DOHH2 (cell line): ENCODE results near the gene TPH2.

Experiments
- CTCF ChIP-seq: fragments of 200-600 bp; sonication (generic); IDR thresholded peaks from one replicate; pipeline ENCODE4 v1.5.1; 2014; ENCODE audit warnings: antibody characterized with exemption, mild to moderate bottlenecking, low read depth, low read length; ENCODE audit not compliant: poor library complexity, severe bottlenecking
- EZH2phosphoT487 ChIP-seq: fragments of 200-600 bp; sonication (generic); IDR thresholded peaks from 2 replicates; pipeline ENCODE4 v1.6.1; 2017; ENCODE audit warnings: borderline replicate concordance, mild to moderate bottlenecking, antibody characterized with exemption, low read length, moderate library complexity, mixed read lengths

DNA sequence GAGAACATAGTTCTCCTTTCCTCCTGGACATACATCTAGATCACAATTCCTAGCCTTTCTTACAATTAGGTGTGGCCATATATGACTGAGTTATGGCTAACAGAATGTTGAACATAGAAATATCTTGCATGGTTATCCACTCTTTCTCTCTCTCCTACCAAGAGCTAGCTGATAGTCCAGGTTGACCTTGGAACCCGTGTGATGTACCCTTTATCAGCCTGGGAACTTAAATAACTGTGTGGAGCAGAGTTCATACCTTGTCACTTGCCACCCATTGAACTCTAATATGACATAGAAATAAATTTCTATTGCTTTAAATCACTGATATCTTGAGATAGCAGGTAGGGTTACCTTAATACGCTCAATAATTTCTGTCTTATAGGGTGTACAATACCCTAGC is 115.9 kb downstream of the TPH2 start:
- TF ChIP-seq CTCF (no peak), EZH2phosphoT487 (no peak)
